ENCODE results near the gene L3MBTL1. TPM values are rescaled to one million over a fixed set of nuclear protein-coding genes. Genes with fewer than 3 reads are reported as not detected.

The L3MBTL1 gene
- total and polyA plus RNA-seq, 2 of the 4 experiments (the other 2 are of a cell fraction), result 2.2 to 4.5 TPM

- Histone ChIP-seq H3K9me1 (ENCODE audit: insufficient read depth, low read length) (no peaks in the 10 kb centered on the region), H2AK9ac (replicated peaks; ENCODE audit: low read depth, low read length, poor library complexity) (no peak overlapping the region), H4K91ac (ENCODE audit: insufficient read depth, low read depth, low read length) (no peak overlapping the region), H3K18ac (ENCODE audit: low read depth, low read length) (no peak overlapping the region), H3K4me2 (ENCODE audit: low read depth, low read length) (peak overlapping the region; percentile 83), H2AK5ac (ENCODE audit: low read depth, low read length) (no peak overlapping the region), H2BK15ac (ENCODE audit: low read depth, low read length) (no peak overlapping the region), H3K4ac (ENCODE audit: low read depth, low read length) (no peak overlapping the region), H3K79me1 (ENCODE audit: low read depth in 1 of 2, low read length in 2 of 2) (no peaks in the 10 kb centered on the region), H4K5ac (ENCODE audit: low read depth, low read length) (no peak overlapping the region), H2BK5ac (ENCODE audit: low read depth, low read length, poor library complexity, severe bottlenecking) (no peak overlapping the region), H3K4me1 (ENCODE audit: control insufficient read depth, insufficient read depth, low read length) (peaks cover 3% of the 10 kb centered on the region; the same call in 1 of the 2 replicates), H3K4me3 (ENCODE audit: insufficient read depth, low read depth, low read length) (peak overlapping the region; percentile 87), H4K20me1 (ENCODE audit: insufficient read depth, low read length) (no peaks in the 10 kb centered on the region), H2BK20ac (ENCODE audit: low read depth, low read length) (no peak overlapping the region), H3K36me3 (ENCODE audit: control insufficient read depth, insufficient read depth, low read length) (no peaks in the 10 kb centered on the region), H3K27ac (ENCODE audit: insufficient read depth, low read length) (no peak overlapping the region), H2AFZ (replicated peaks; ENCODE audit: low read length, poor library complexity) (peak overlapping the region; percentile 96), H2BK120ac (ENCODE audit: low read depth, low read length) (no peak overlapping the region), H3K56ac (ENCODE audit: extremely low read depth, insufficient read depth, low read length) (no peak overlapping the region), H3K23ac (ENCODE audit: low read depth, low read length) (no peak overlapping the region), H4K8ac (ENCODE audit: low read depth in 2 of 2, low read length in 2 of 2) (no peak overlapping the region), H3K27me3 (ENCODE audit: control insufficient read depth, insufficient read depth, low read length) (peaks cover 36% of the 10 kb centered on the region), H3K9me3 (ENCODE audit: control insufficient read depth, insufficient read depth, low read length) (peaks cover 2% of the 10 kb centered on the region), H3K14ac (replicated peaks; ENCODE audit: low read depth, low read length) (no peak overlapping the region), H3K9ac (ENCODE audit: low read depth, low read length) (peak overlapping the region; percentile 58; the same call in 1 of the 2 replicates)
- intact Hi-C loops (cut with micrococcal nuclease) (no loop called here), in situ Hi-C loops (cut with MboI; ENCODE audit: low sequenced_read_pairs) (no loop called here), dilution Hi-C loops (cut with HindIII; ENCODE audit: low sequenced_read_pairs, unreplicated experiment) (no loop called here)
- ATAC-seq (ENCODE audit: low read depth) (peak; percentile 28; the same call in 1 of the 2 replicates), DNase-seq (no peak)
- BruUV-seq (replicated peaks), result no TSS peak
- ChIA-PET CTCF (interaction anchor here (0.9 kb wide), 1 partner anchor 14 kb away, joined by 3 read pairs; no protein-coding TSS in a partner anchor), POLR2A (ENCODE audit: unreplicated experiment) (no interaction called here)
- TF ChIP-seq SMC3 (IDR thresholded peaks at IDR 0.05; ENCODE audit: low read depth, low read length), result no peak
- TF ChIP-seq BHLHE40 (IDR thresholded peaks at IDR 0.05; ENCODE audit: low read depth, low read length), result no peak
- no peak for TF ChIP-seq MXI1 (IDR thresholded peaks at IDR 0.05; ENCODE audit: borderline replicate concordance, low read depth, low read length)
- TF ChIP-seq CTCF (conservative IDR thresholded peaks at IDR 0.05; ENCODE audit: low read depth, low read length), result no peak
- no peak for TF ChIP-seq MAFK (IDR thresholded peaks at IDR 0.05; ENCODE audit: low read depth, low read length)
- TF ChIP-seq RFX5 (IDR thresholded peaks at IDR 0.05; ENCODE audit: low read depth, low read length), result no peak
- TF ChIP-seq CHD1 (IDR thresholded peaks at IDR 0.05; ENCODE audit: low read depth, low read length), result no peak
- no peak for TF ChIP-seq NFE2L2 (IDR thresholded peaks at IDR 0.05; ENCODE audit: low read depth, low read length)
- TF ChIP-seq RCOR1 (IDR thresholded peaks at IDR 0.05; ENCODE audit: insufficient replicate concordance, low read length), result no peak
- TF ChIP-seq RAD21 (IDR thresholded peaks at IDR 0.05; ENCODE audit: low read length), result no peak
- TF ChIP-seq ELK1 (IDR thresholded peaks at IDR 0.05; ENCODE audit: borderline replicate concordance, low read depth, low read length), result no peak
- no peak for TF ChIP-seq CEBPB (IDR thresholded peaks at IDR 0.05; ENCODE audit: low read depth, low read length)
- TF ChIP-seq MAZ (IDR thresholded peaks at IDR 0.05; ENCODE audit: borderline replicate concordance, low read depth, low read length), result no peak
- no peak for TF ChIP-seq USF2 (IDR thresholded peaks at IDR 0.05; ENCODE audit: low read depth, low read length)
- TF ChIP-seq POLR2A (IDR thresholded peaks at IDR 0.05; ENCODE audit: low read depth, low read length), result no peak
- no peak for TF ChIP-seq FOS (IDR thresholded peaks at IDR 0.05; ENCODE audit: low read depth, low read length)
- WGBS, 2 experiments (ENCODE audit: extremely low coverage in 2 of 2, insufficient read length in 1 of 2), result 14% methylated on average over 8 of the region's 22 CpGs; no CpG with 5 or more reads in 1 of the 2 experiments
Observed at GRCh38 chr20:43508106-43508505, 609 bp downstream of the L3MBTL1 start.

Measured in IMR-90 (cell line).